ELF-1 (cell line): ENCODE results near the gene LRIT2.
"Not testable (repeated sequence)": the region's sequence is repeated elsewhere in the genome, so short reads cannot be mapped to it uniquely, and the experiment has no call there.

Source experiments
- DNase-seq: peaks from one replicate; pipeline ENCODE4 v3.0.0-alpha.2; 2016; ENCODE audit warnings: low read depth, low spot score

Gene LRIT2

GRCh38 chr10:84184517-84184916 is 40.8 kb downstream of the LRIT2 start:
- no peak for DNase-seq

- no peak for DNase-seq
Measured at GRCh38 chr10:84181631-84182030, 43.7 kb downstream of the LRIT2 start.

- not testable (repeated sequence) for DNase-seq
Measured at GRCh38 chr10:84180386-84180785, 45.0 kb downstream of the LRIT2 start.

- peak; percentile 72 for DNase-seq
Measured at GRCh38 chr10:84179059-84179710, 46.2 kb downstream of the LRIT2 start.

- DNase-seq: no peak
Measured at GRCh38 chr10:84178160-84178609, 47.2 kb downstream of the LRIT2 start.

GRCh38 chr10:84177541-84178141 is 47.7 kb downstream of the LRIT2 start:
- DNase-seq: no peak

- no peak for DNase-seq
Measured at GRCh38 chr10:84176836-84177474, 48.4 kb downstream of the LRIT2 start.

- no peak for DNase-seq
Measured at GRCh38 chr10:84176351-84176750, 49.0 kb downstream of the LRIT2 start.

- no peak for DNase-seq
Measured at GRCh38 chr10:84175436-84175835, 49.9 kb downstream of the LRIT2 start.

GRCh38 chr10:84173501-84173929 is 51.8 kb downstream of the LRIT2 start, which contains the start of gene GPR15LG:
Gene GPR15LG (plus strand): TSS chr10:84173801. CDS start chr10:84173852, 51 bp downstream.
- DNase-seq: no peak

- no peak for DNase-seq
Measured at GRCh38 chr10:84172467-84173356, 52.6 kb downstream of the LRIT2 start.

- DNase-seq: not testable (repeated sequence)
Measured at GRCh38 chr10:84171700-84172466, 53.5 kb downstream of the LRIT2 start.

GRCh38 chr10:84171237-84171636 is 54.1 kb downstream of the LRIT2 start:
- DNase-seq: not testable (repeated sequence)
